Measurements from ENCODE around the gene ST3GAL4. TPM values are rescaled to one million over a fixed set of nuclear protein-coding genes. Genes with fewer than 3 reads are reported as not detected.
"Not testable (repeated sequence)": the region's sequence is repeated elsewhere in the genome, so short reads cannot be mapped to it uniquely, and the experiment has no call there.

Gene ST3GAL4
- total RNA-seq, 1 experiment from 2014 or later: 46.2 TPM

GRCh38 chr11:126396266-126396665 lies 40.8 kb downstream of the ST3GAL4 start:
- CTCF ChIA-PET; H3K9me2 ChIP-seq (ENCODE audit: insufficient read depth); H3F3A ChIP-seq (ENCODE audit: insufficient read depth, low read depth); H3K36me3 ChIP-seq (ENCODE audit: low read depth); H3K4me2 ChIP-seq; H2AFZ ChIP-seq; H3K4me3 ChIP-seq; POLR2A ChIA-PET (ENCODE audit: unreplicated experiment); H3K9me3 ChIP-seq (ENCODE audit: insufficient read depth, low read depth); H4K20me1 ChIP-seq (ENCODE audit: insufficient read depth); DNase-seq; BruUV-seq (replicated peaks); H3K4me1 ChIP-seq (replicated peaks; ENCODE audit: insufficient read depth); H3K27me3 ChIP-seq (ENCODE audit: insufficient read depth, low read depth); intact Hi-C loops (cut with micrococcal nuclease; ENCODE audit: unreplicated experiment); H3K27ac ChIP-seq: not testable (repeated sequence)
- peaks cover 44% of the 10 kb centered on the region for H3K79me2 ChIP-seq (ENCODE audit: low read depth)

GRCh38 chr11:126396965-126397364 lies 41.5 kb downstream of the ST3GAL4 start:
- Histone ChIP-seq H3K9me2 (ENCODE audit: insufficient read depth) (no peaks in the 10 kb centered on the region), H3K79me2 (ENCODE audit: low read depth) (peaks cover 37% of the 10 kb centered on the region), H2AFZ (no peak overlapping the region), H3K4me2 (no peak overlapping the region), H3K27ac (no peak overlapping the region), H3K9me3 (ENCODE audit: insufficient read depth, low read depth) (no peaks in the 10 kb centered on the region), H3K36me3 (ENCODE audit: low read depth) (no peaks in the 10 kb centered on the region), H3F3A (ENCODE audit: insufficient read depth, low read depth) (peaks cover 5% of the 10 kb centered on the region; the same call in 1 of the 2 replicates), H3K27me3 (ENCODE audit: insufficient read depth, low read depth) (no peaks in the 10 kb centered on the region), H3K4me3 (no peak overlapping the region), H4K20me1 (ENCODE audit: insufficient read depth) (0 out of 2 replicates have a peak, but pooled peaks cover 2% of the 10 kb centered on the region), H3K4me1 (replicated peaks; ENCODE audit: insufficient read depth) (peaks cover 14% of the 10 kb centered on the region; the same call in 1 of the 2 replicates)
- POLR2A ChIA-PET (ENCODE audit: unreplicated experiment): no interaction called here
- BruUV-seq (replicated peaks): no TSS peak
- intact Hi-C loops (cut with micrococcal nuclease; ENCODE audit: unreplicated experiment): no loop called here
- DNase-seq: no peak
- no peak for TF ChIP-seq EZH2 (IDR thresholded peaks at IDR 0.05; ENCODE audit: low read depth)
- TF ChIP-seq, protein P1, sequence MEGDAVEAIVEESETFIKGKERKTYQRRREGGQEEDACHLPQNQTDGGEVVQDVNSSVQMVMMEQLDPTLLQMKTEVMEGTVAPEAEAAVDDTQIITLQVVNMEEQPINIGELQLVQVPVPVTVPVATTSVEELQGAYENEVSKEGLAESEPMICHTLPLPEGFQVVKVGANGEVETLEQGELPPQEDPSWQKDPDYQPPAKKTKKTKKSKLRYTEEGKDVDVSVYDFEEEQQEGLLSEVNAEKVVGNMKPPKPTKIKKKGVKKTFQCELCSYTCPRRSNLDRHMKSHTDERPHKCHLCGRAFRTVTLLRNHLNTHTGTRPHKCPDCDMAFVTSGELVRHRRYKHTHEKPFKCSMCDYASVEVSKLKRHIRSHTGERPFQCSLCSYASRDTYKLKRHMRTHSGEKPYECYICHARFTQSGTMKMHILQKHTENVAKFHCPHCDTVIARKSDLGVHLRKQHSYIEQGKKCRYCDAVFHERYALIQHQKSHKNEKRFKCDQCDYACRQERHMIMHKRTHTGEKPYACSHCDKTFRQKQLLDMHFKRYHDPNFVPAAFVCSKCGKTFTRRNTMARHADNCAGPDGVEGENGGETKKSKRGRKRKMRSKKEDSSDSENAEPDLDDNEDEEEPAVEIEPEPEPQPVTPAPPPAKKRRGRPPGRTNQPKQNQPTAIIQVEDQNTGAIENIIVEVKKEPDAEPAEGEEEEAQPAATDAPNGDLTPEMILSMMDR (conservative IDR thresholded peaks at IDR 0.05): no peak
- CTCF ChIA-PET: no interaction called here

- peaks cover 27% of the 10 kb centered on the region for H3K4me1 ChIP-seq (replicated peaks; ENCODE audit: insufficient read depth)
- H2AFZ ChIP-seq: no peak overlapping the region
- intact Hi-C loops (cut with micrococcal nuclease; ENCODE audit: unreplicated experiment): no loop called here
- peaks cover 16% of the 10 kb centered on the region; the same call in 1 of the 2 replicates for H3F3A ChIP-seq (ENCODE audit: insufficient read depth, low read depth)
- no peak for DNase-seq
- H3K27me3 ChIP-seq (ENCODE audit: insufficient read depth, low read depth): no peaks in the 10 kb centered on the region
- no peak overlapping the region for H3K27ac ChIP-seq
- peaks cover 25% of the 10 kb centered on the region for H3K79me2 ChIP-seq (ENCODE audit: low read depth)
- H3K9me2 ChIP-seq (ENCODE audit: insufficient read depth): no peaks in the 10 kb centered on the region
- no peak overlapping the region for H3K4me3 ChIP-seq
- no peaks in the 10 kb centered on the region for H3K36me3 ChIP-seq (ENCODE audit: low read depth)
- ChIA-PET CTCF (no interaction called here), POLR2A (ENCODE audit: unreplicated experiment) (no interaction called here)
- no peak overlapping the region for H3K4me2 ChIP-seq
- no peaks in the 10 kb centered on the region for H3K9me3 ChIP-seq (ENCODE audit: insufficient read depth, low read depth)
- TF ChIP-seq, protein P1 (conservative IDR thresholded peaks at IDR 0.05): no peak
- no peak for TF ChIP-seq EZH2 (IDR thresholded peaks at IDR 0.05; ENCODE audit: low read depth)
- H4K20me1 ChIP-seq (ENCODE audit: insufficient read depth): 0 out of 2 replicates have a peak, but pooled peaks cover 2% of the 10 kb centered on the region
- no TSS peak for BruUV-seq (replicated peaks)
These were observed 42.8 kb downstream of the ST3GAL4 start for GRCh38 chr11:126398296-126398695.

DNA sequence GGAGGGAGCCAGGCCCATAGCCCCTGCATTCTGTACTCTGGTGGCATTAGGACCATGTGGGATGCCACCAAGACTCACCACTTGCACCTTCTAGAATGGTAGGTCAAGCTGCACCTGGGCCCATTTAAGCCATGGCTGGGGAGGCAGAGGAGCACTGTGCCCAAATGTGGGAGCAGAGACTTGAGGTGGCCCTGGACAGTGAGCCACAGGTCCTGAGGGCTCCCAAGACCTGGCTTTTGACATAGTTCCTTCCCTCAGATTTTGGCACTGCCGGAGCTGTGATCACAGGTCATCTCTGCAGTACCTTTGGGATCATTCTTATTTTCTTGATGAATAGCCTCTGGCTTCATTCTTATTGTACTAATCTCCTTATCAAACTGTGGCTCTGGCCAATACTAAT lies 43.2 kb downstream of the ST3GAL4 start:
- no peak for DNase-seq
- intact Hi-C loops (cut with micrococcal nuclease; ENCODE audit: unreplicated experiment): no loop called here
- Histone ChIP-seq H3K9me2 (ENCODE audit: insufficient read depth) (no peaks in the 10 kb centered on the region), H2AFZ (no peak overlapping the region), H3K27me3 (ENCODE audit: insufficient read depth, low read depth) (no peaks in the 10 kb centered on the region), H3K4me3 (no peak overlapping the region), H3K27ac (no peak overlapping the region), H3K79me2 (ENCODE audit: low read depth) (peaks cover 29% of the 10 kb centered on the region; the same call in 1 of the 2 replicates), H3K4me1 (replicated peaks; ENCODE audit: insufficient read depth) (peaks cover 31% of the 10 kb centered on the region), H3K9me3 (ENCODE audit: insufficient read depth, low read depth) (no peaks in the 10 kb centered on the region), H3F3A (ENCODE audit: insufficient read depth, low read depth) (peaks cover 21% of the 10 kb centered on the region; the same call in 1 of the 2 replicates), H4K20me1 (ENCODE audit: insufficient read depth) (0 out of 2 replicates have a peak, but pooled peaks cover 2% of the 10 kb centered on the region), H3K36me3 (ENCODE audit: low read depth) (no peaks in the 10 kb centered on the region), H3K4me2 (no peak overlapping the region)
- BruUV-seq (replicated peaks): no TSS peak
- ChIA-PET CTCF (no interaction called here), POLR2A (ENCODE audit: unreplicated experiment) (no interaction called here)
- no peak for TF ChIP-seq EZH2 (IDR thresholded peaks at IDR 0.05; ENCODE audit: low read depth)
- TF ChIP-seq, protein P1 (conservative IDR thresholded peaks at IDR 0.05): no peak

Data from PC-9 (cell line).